ENCODE measurements around the gene SHISA7. TPM values are rescaled to one million over a fixed set of nuclear protein-coding genes. Genes with fewer than 3 reads are reported as not detected.

The SHISA7 gene
- polyA plus RNA-seq, 3 donors, result 0.01 TPM; not detected in 2

DNA sequence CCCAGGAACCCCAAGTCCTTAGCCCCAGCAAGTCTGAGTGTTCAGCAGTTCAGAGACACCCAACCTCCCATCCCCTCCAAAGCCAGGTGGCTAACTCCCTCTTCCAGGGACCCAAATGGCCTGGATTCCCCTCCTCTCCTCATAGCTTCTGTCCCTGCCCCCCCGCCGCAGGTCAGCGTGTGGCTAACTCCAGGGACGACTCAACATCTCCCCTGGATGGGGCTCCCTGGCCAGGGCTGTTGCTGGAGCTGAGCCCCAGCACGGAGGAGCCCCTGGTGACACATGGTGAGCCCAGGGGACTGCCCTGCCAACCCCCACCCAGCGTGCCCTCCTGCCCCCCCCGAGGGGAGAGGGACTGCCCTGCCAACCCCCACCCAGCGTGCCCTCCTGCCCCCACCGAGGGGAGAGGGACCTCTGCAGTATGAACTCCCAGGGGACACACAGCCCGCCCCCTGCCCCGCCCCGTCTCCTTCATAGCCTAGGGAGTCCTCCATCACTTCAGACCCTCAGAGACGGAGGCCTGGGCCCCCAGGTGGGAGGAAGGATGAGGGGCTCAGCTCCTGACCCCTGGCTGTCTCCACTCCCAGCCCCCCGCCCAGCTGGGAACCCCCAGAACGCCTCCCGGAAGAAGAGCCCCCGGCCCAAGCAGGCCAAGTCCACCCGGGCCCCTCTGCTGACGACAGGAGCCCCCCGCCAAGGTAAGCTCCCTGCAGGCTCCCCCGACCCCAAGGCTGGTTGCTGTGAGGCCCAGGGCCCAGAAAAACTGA lies 46.8 kb upstream of the SHISA7 start:
- H3K4me2 ChIP-seq (replicated peaks; ENCODE audit: extremely low read depth, low read length, poor library complexity, severe bottlenecking), result no peak overlapping the region
- no peaks in the 10 kb centered on the region for H4K20me1 ChIP-seq (ENCODE audit: insufficient read depth, low read length)
- DNase-seq, result no peak
- Mint-ChIP-seq H3K27ac (peak overlapping the region in 1 of 7 donors; percentile 25), H3K27me3 (ENCODE audit: low read depth in 3 of 3) (peaks cover 20 to 51% (median 26%) of the 10 kb centered on the region in 3 donors), H3K4me1 (peaks cover 10% of the 10 kb centered on the region), H3K36me3 (no peaks in the 10 kb centered on the region), H3K4me3 (no peak overlapping the region), H3K9me3 (peaks cover 0 to 3% (median 0%) of the 10 kb centered on the region in 7 donors)
- H2AFZ ChIP-seq (ENCODE audit: insufficient read depth, low read depth, low read length, poor library complexity, severe bottlenecking), result no peak overlapping the region
- H3K9ac ChIP-seq (ENCODE audit: insufficient read depth, low read length, poor library complexity, severe bottlenecking), result no peak overlapping the region
- intact Hi-C loops (cut with micrococcal nuclease), result no loop called here
- no peaks in the 10 kb centered on the region for H3K9me3 ChIP-seq (replicated peaks in 1 of 2; ENCODE audit: control insufficient read depth in 1 of 2, insufficient read depth in 1 of 2, low read length in 2 of 2)
- peaks cover 0 to 9% of the 10 kb centered on the region in 2 donors for H3K27me3 ChIP-seq (ENCODE audit: control insufficient read depth in 2 of 2, insufficient read depth in 2 of 2, low read length in 2 of 2)
- TF ChIP-seq, protein P1, sequence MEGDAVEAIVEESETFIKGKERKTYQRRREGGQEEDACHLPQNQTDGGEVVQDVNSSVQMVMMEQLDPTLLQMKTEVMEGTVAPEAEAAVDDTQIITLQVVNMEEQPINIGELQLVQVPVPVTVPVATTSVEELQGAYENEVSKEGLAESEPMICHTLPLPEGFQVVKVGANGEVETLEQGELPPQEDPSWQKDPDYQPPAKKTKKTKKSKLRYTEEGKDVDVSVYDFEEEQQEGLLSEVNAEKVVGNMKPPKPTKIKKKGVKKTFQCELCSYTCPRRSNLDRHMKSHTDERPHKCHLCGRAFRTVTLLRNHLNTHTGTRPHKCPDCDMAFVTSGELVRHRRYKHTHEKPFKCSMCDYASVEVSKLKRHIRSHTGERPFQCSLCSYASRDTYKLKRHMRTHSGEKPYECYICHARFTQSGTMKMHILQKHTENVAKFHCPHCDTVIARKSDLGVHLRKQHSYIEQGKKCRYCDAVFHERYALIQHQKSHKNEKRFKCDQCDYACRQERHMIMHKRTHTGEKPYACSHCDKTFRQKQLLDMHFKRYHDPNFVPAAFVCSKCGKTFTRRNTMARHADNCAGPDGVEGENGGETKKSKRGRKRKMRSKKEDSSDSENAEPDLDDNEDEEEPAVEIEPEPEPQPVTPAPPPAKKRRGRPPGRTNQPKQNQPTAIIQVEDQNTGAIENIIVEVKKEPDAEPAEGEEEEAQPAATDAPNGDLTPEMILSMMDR (IDR thresholded peaks at IDR 0.05), result no peak
- H3K36me3 ChIP-seq (replicated peaks in 1 of 2; ENCODE audit: control insufficient read depth in 1 of 2, insufficient read depth in 2 of 2, low read length in 2 of 2), result no peaks in the 10 kb centered on the region
- WGBS (ENCODE audit: insufficient coverage), result 76% methylated on average over 8 of the region's 21 CpGs
- no peak overlapping the region for H3K4me3 ChIP-seq (replicated peaks in 1 of 3; ENCODE audit: low read depth in 2 of 3, low read length in 3 of 3)
- H3K27ac ChIP-seq (ENCODE audit: low read depth in 1 of 2, low read length in 2 of 2), result no peak overlapping the region
- peaks cover 2 to 5% of the 10 kb centered on the region in 2 donors for H3K4me1 ChIP-seq (ENCODE audit: control insufficient read depth in 1 of 2, insufficient read depth in 2 of 2, low read length in 2 of 2)
- no peaks in the 10 kb centered on the region for H3K79me2 ChIP-seq (ENCODE audit: insufficient read depth, low read length)

- Histone ChIP-seq H3K4me2 (replicated peaks; ENCODE audit: extremely low read depth, low read length, poor library complexity, severe bottlenecking) (no peak overlapping the region), H3K27ac (ENCODE audit: low read depth in 1 of 2, low read length in 2 of 2) (no peak overlapping the region), H3K27me3 (ENCODE audit: control insufficient read depth in 2 of 2, insufficient read depth in 2 of 2, low read length in 2 of 2) (peaks cover 0 to 5% of the 10 kb centered on the region in 2 donors), H3K4me3 (replicated peaks in 1 of 3; ENCODE audit: low read depth in 2 of 3, low read length in 3 of 3) (no peak overlapping the region), H3K9me3 (replicated peaks in 1 of 2; ENCODE audit: control insufficient read depth in 1 of 2, insufficient read depth in 1 of 2, low read length in 2 of 2) (no peaks in the 10 kb centered on the region), H4K20me1 (ENCODE audit: insufficient read depth, low read length) (peaks cover 5% of the 10 kb centered on the region), H3K4me1 (ENCODE audit: control insufficient read depth in 1 of 2, insufficient read depth in 2 of 2, low read length in 2 of 2) (peaks cover 10 to 12% of the 10 kb centered on the region in 2 donors), H3K79me2 (ENCODE audit: insufficient read depth, low read length) (no peaks in the 10 kb centered on the region), H2AFZ (ENCODE audit: insufficient read depth, low read depth, low read length, poor library complexity, severe bottlenecking) (no peak overlapping the region), H3K9ac (ENCODE audit: insufficient read depth, low read length, poor library complexity, severe bottlenecking) (no peak overlapping the region), H3K36me3 (replicated peaks in 1 of 2; ENCODE audit: control insufficient read depth in 1 of 2, insufficient read depth in 2 of 2, low read length in 2 of 2) (no peaks in the 10 kb centered on the region)
- WGBS (ENCODE audit: insufficient coverage), result 68% methylated on average over 31 of the region's 36 CpGs
- peaks cover 19 to 55% (median 21%) of the 10 kb centered on the region in 3 donors for H3K27me3 Mint-ChIP-seq (ENCODE audit: low read depth in 3 of 3)
- H3K9me3 Mint-ChIP-seq, result no peaks in the 10 kb centered on the region
- H3K27ac Mint-ChIP-seq, result no peak overlapping the region
- intact Hi-C loops (cut with micrococcal nuclease), result no loop called here
- H3K4me1 Mint-ChIP-seq, result peaks cover 14% of the 10 kb centered on the region
- H3K36me3 Mint-ChIP-seq, result no peaks in the 10 kb centered on the region
- TF ChIP-seq, protein P1 (IDR thresholded peaks at IDR 0.05), result no peak
- no peak for DNase-seq
- H3K4me3 Mint-ChIP-seq, result no peak overlapping the region
Observed at GRCh38 chr19:55488986-55489710, 46.0 kb upstream of the SHISA7 start.

Measured in CD14-positive monocyte (primary cell).